ENCODE measurements around the gene GPRC5D.

DNA sequence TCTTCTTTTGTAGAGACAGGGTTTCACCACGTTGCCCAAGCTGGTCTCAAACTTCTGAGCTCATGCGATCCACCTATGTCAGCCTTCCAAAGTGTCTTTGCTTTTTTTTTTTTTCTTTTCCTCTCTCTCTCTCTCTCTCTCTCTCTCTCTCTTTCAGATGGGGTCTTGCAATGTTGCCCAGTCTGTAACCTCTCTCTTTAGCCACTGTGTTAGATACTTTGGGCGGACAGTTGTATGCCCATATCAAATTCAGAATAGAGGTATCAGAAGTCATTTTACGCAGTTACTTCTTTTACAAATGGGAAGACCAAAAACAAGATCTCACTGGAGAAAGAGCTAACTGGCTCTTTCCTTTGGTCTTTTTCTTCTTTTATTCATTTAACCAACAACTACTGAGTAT, 41.4 kb upstream of the GPRC5D start:
- no peak for TF ChIP-seq POLR2A (IDR thresholded peaks at IDR 0.05; ENCODE audit: extremely low read depth, insufficient read length)
- TF ChIP-seq, protein P1, sequence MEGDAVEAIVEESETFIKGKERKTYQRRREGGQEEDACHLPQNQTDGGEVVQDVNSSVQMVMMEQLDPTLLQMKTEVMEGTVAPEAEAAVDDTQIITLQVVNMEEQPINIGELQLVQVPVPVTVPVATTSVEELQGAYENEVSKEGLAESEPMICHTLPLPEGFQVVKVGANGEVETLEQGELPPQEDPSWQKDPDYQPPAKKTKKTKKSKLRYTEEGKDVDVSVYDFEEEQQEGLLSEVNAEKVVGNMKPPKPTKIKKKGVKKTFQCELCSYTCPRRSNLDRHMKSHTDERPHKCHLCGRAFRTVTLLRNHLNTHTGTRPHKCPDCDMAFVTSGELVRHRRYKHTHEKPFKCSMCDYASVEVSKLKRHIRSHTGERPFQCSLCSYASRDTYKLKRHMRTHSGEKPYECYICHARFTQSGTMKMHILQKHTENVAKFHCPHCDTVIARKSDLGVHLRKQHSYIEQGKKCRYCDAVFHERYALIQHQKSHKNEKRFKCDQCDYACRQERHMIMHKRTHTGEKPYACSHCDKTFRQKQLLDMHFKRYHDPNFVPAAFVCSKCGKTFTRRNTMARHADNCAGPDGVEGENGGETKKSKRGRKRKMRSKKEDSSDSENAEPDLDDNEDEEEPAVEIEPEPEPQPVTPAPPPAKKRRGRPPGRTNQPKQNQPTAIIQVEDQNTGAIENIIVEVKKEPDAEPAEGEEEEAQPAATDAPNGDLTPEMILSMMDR (IDR thresholded peaks at IDR 0.05; ENCODE audit: low read depth, low read length) = no peak

Data from NB4 (cell line).